GM12878 (cell line): ENCODE data around the gene SMKR1. TPM values are rescaled to one million over a fixed set of nuclear protein-coding genes. Genes with fewer than 3 reads are reported as not detected.

Source experiments
- BACH1 ChIP-seq: fragments of 450-650 bp; IDR thresholded peaks from 2 replicates; pipeline ENCODE4 v1.6.1; 2017; ENCODE audit warnings: mild to moderate bottlenecking, borderline replicate concordance
- BHLHE40 ChIP-seq, 2 experiments: fragments of 450-650 bp in 1 of 2; IDR thresholded peaks; 2 replicates each; pipeline ENCODE4 v1.6.1; 2011 to 2017; ENCODE audit warnings: low read depth in 2 of 2, borderline replicate concordance in 1 of 2, improper control_type of control experiment in 1 of 2, low read length in 1 of 2, mild to moderate bottlenecking in 1 of 2
- CREM ChIP-seq: IDR thresholded peaks from 2 replicates; pipeline ENCODE4 v1.6.1; 2014; ENCODE audit warnings: antibody characterized with exemption, low read depth
- EGR1 ChIP-seq, 2 experiments: IDR thresholded peaks; 1 replicate in 1 of 2; 2 replicates in 1 of 2; pipeline ENCODE4 v1.6.1; 2011 to 2012; ENCODE audit warnings: low read depth in 2 of 2, low read length in 2 of 2, borderline replicate concordance in 1 of 2, mild to moderate bottlenecking in 1 of 2, moderate library complexity in 1 of 2
- ELK1 ChIP-seq: IDR thresholded peaks from 2 replicates; pipeline ENCODE4 v1.6.1; 2012; ENCODE audit warnings: low read depth, low read length, improper control_type of control experiment
- GATAD2B ChIP-seq: fragments of 450-650 bp; conservative IDR thresholded peaks from 2 replicates; pipeline ENCODE4 v1.6.1; 2017; ENCODE audit warnings: low read depth, mild to moderate bottlenecking, moderate library complexity
- IKZF1 ChIP-seq: fragments of 450-650 bp; conservative IDR thresholded peaks from 2 replicates; pipeline ENCODE4 v1.6.1; 2017; ENCODE audit warnings: antibody characterized with exemption, mild to moderate bottlenecking
- MXI1 ChIP-seq: fragments of 150-350 bp; IDR thresholded peaks from 2 replicates; pipeline ENCODE4 v1.6.1; 2011; ENCODE audit warnings: low read depth, mild to moderate bottlenecking, inconsistent platforms, low read length, improper control_type of control experiment
- PAX5 ChIP-seq: IDR thresholded peaks from 2 replicates; pipeline ENCODE4 v1.6.1; 2011; ENCODE audit warnings: low read depth, low read length, borderline replicate concordance
- POLR2A ChIP-seq: IDR thresholded peaks from 2 replicates; pipeline ENCODE4 v1.6.1; 2011; ENCODE audit warnings: low read depth, mild to moderate bottlenecking, low read length
- RB1 ChIP-seq: fragments of 450-650 bp; formaldehyde crosslinking; IDR thresholded peaks from 2 replicates; pipeline ENCODE4 v1.6.1; 2017; ENCODE audit warnings: mild to moderate bottlenecking, borderline replicate concordance
- RBBP5 ChIP-seq: fragments of 200-600 bp; sonication (generic); conservative IDR thresholded peaks from 2 replicates; pipeline ENCODE4 v1.6.1; 2016
- RELA ChIP-seq: fragments of 450-650 bp; IDR thresholded peaks from 2 replicates; pipeline ENCODE4 v1.8.0; 2014; ENCODE audit warnings: borderline replicate concordance; ENCODE audit not compliant: partially characterized antibody
- RFX5 ChIP-seq: IDR thresholded peaks from 2 replicates; pipeline ENCODE4 v1.6.1; 2011; ENCODE audit warnings: low read depth, low read length, improper control_type of control experiment
- STAT1 ChIP-seq: fragments of 450-650 bp; conservative IDR thresholded peaks from 2 replicates; pipeline ENCODE4 v1.6.1; 2014; ENCODE audit warnings: antibody characterized with exemption, mild to moderate bottlenecking
- TAF1 ChIP-seq: IDR thresholded peaks from 2 replicates; pipeline ENCODE4 v1.6.1; 2011; ENCODE audit warnings: mild to moderate bottlenecking, low read depth, low read length, borderline replicate concordance
- TCF12 ChIP-seq: IDR thresholded peaks from 2 replicates; pipeline ENCODE4 v1.6.1; 2011; ENCODE audit warnings: low read depth, mild to moderate bottlenecking, low read length
- ZNF592 ChIP-seq: fragments of 450-650 bp; IDR thresholded peaks from 2 replicates; pipeline ENCODE4 v1.6.1; 2017; ENCODE audit warnings: mild to moderate bottlenecking, moderate library complexity
- polyA plus RNA-seq, 11 experiments: library from polyadenylated mRNA; depleted of rRNA in 4 of 11; unstranded in 6 of 11; stranded (reverse) in 5 of 11; fragments of >200 nt; fragmentation: Nextera tagmentation in 4 of 11; fragmentation: Illumina TruSeq in 1 of 11; extraction: Ambion mirVana in 4 of 11; extraction: Trizol in 1 of 11; gene quantifications; 1 replicate in 1 of 11; 2 replicates in 10 of 11; pipeline versions ENCODE4 v1.2.1 to v1.2.3, GENCODE V29; 2011 to 2016; ENCODE audit warnings: inconsistent platforms in 2 of 11, missing spikeins in 2 of 11, low read depth in 1 of 11
- total RNA-seq, 4 experiments: library from RNA; depleted of rRNA in 3 of 4; stranded (reverse); fragments of >200 nt in 3 of 4; fragmentation: Illumina TruSeq in 1 of 4; extraction: Trizol in 1 of 4; gene quantifications; 2 replicates each; pipeline versions ENCODE4 v1.2.1 to v1.2.3, GENCODE V29; 2013 to 2021
- TF ChIP-seq, protein P1 (sequence below): fragments of 450-650 bp; IDR thresholded peaks from 2 replicates; pipeline ENCODE4 v1.6.1; 2017; ENCODE audit warnings: mild to moderate bottlenecking
- TF ChIP-seq, protein P2 (sequence below): fragments of 450-650 bp; conservative IDR thresholded peaks from 2 replicates; pipeline ENCODE4 v1.6.1; 2017; ENCODE audit warnings: mild to moderate bottlenecking, moderate library complexity

The SMKR1 gene
- total and polyA plus RNA-seq, 10 of the 15 experiments (the other 5 are each of a cell fraction or from before 2014, with no cell fraction given), result 0.37 to 2.6 (median 0.83) TPM

GRCh38 chr7:129501760-129502707 is at the start of gene SMKR1 (continued):
- TF ChIP-seq, protein P1, sequence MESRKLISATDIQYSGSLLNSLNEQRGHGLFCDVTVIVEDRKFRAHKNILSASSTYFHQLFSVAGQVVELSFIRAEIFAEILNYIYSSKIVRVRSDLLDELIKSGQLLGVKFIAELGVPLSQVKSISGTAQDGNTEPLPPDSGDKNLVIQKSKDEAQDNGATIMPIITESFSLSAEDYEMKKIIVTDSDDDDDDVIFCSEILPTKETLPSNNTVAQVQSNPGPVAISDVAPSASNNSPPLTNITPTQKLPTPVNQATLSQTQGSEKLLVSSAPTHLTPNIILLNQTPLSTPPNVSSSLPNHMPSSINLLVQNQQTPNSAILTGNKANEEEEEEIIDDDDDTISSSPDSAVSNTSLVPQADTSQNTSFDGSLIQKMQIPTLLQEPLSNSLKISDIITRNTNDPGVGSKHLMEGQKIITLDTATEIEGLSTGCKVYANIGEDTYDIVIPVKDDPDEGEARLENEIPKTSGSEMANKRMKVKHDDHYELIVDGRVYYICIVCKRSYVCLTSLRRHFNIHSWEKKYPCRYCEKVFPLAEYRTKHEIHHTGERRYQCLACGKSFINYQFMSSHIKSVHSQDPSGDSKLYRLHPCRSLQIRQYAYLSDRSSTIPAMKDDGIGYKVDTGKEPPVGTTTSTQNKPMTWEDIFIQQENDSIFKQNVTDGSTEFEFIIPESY, result no peak
- TF ChIP-seq TCF12 (peak; percentile 60; the same call in 1 of the 2 replicates), MXI1 (peak; percentile 95), RB1 (0 out of 2 replicates have a peak, but pooled peaks have one; percentile 68), RELA (peak; percentile 43), BACH1 (peak; percentile 84; the same call in 1 of the 2 replicates), ZNF592 (no peak), RFX5 (no peak; the same call in 1 of the 2 replicates), GATAD2B (peak; percentile 63), BHLHE40 (IDR thresholded peaks at IDR 0.05; ENCODE audit: borderline replicate concordance in 1 of 2, low read depth in 2 of 2, low read length in 1 of 2) (peak; percentile 44 to 77; a peak in 3 of 4 replicates), ELK1 (no peak), POLR2A (peak; percentile 76), CREM (no peak), EGR1 (IDR thresholded peaks at IDR 0.05; ENCODE audit: borderline replicate concordance in 1 of 2, low read depth in 2 of 2, low read length in 2 of 2) (0 out of 3 replicates have a peak, but pooled peaks of 1 of the 2 experiments have one; percentile 24), PAX5 (no peak; the same call in 1 of the 2 replicates), IKZF1 (peak; percentile 50), STAT1 (0 out of 2 replicates have a peak, but pooled peaks have one; percentile 67), RBBP5 (no peak), TAF1 (0 out of 2 replicates have a peak, but pooled peaks have one; percentile 43)
- TF ChIP-seq, protein P2, sequence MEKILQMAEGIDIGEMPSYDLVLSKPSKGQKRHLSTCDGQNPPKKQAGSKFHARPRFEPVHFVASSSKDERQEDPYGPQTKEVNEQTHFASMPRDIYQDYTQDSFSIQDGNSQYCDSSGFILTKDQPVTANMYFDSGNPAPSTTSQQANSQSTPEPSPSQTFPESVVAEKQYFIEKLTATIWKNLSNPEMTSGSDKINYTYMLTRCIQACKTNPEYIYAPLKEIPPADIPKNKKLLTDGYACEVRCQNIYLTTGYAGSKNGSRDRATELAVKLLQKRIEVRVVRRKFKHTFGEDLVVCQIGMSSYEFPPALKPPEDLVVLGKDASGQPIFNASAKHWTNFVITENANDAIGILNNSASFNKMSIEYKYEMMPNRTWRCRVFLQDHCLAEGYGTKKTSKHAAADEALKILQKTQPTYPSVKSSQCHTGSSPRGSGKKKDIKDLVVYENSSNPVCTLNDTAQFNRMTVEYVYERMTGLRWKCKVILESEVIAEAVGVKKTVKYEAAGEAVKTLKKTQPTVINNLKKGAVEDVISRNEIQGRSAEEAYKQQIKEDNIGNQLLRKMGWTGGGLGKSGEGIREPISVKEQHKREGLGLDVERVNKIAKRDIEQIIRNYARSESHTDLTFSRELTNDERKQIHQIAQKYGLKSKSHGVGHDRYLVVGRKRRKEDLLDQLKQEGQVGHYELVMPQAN, result peak; percentile 62; the same call in 1 of the 2 replicates
